Measurements from ENCODE around the gene RTF2.
A peak's percentile ranks its signal among the peaks of the same experiment; 100 is the strongest.
"Not testable (repeated sequence)": the region's sequence is repeated elsewhere in the genome, so short reads cannot be mapped to it uniquely, and the experiment has no call there.

The RTF2 gene

GRCh38 chr20:56554869-56555268, 86.4 kb downstream of the RTF2 start:
- no peak for TF ChIP-seq CTCF (IDR thresholded peaks at IDR 0.05; ENCODE audit: extremely low read depth, insufficient read depth, missing control alignments)
- in situ Hi-C loops (cut with MboI; ENCODE audit: low pct_unique_long_range_greater_than_20kb, low sequenced_read_pairs, unreplicated experiment): no loop called here
- peak; percentile 64 for DNase-seq (ENCODE audit: low spot score)

DNA sequence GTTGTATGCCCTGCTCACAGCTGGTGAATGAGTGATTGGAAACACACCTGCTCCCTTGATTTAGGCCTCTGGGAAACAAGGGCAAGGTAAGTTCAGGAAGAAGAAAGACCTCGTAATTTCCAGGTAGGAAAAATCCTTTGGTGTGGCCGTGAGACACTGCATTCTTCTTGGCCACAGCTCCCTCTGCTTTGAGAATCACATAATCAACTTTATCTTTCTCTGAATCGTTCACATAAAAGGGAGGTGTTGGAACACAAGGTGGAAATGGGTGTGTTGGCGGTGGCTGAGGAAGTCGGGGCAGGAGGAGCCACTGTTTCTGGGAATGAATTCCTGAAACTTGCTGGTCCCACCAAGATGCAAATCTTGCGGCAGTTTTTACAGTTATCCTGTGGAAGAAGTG, 90.5 kb downstream of the RTF2 start:
- TF ChIP-seq CTCF (IDR thresholded peaks at IDR 0.05; ENCODE audit: extremely low read depth, insufficient read depth, missing control alignments): no peak

GRCh38 chr20:56564526-56564925, 96.1 kb downstream of the RTF2 start:
- DNase-seq (ENCODE audit: low spot score); in situ Hi-C loops (cut with MboI; ENCODE audit: low pct_unique_long_range_greater_than_20kb, low sequenced_read_pairs, unreplicated experiment): not testable (repeated sequence)

More for the DNA sequence above, 90.5 kb downstream of the RTF2 start:
- DNase-seq (ENCODE audit: low spot score): no peak
- in situ Hi-C loops (cut with MboI; ENCODE audit: low pct_unique_long_range_greater_than_20kb, low sequenced_read_pairs, unreplicated experiment): no loop called here

GRCh38 chr20:56565511-56565910, 97.1 kb downstream of the RTF2 start:
- in situ Hi-C loops (cut with MboI; ENCODE audit: low pct_unique_long_range_greater_than_20kb, low sequenced_read_pairs, unreplicated experiment): no loop called here
- no peak for DNase-seq (ENCODE audit: low spot score)

DNA sequence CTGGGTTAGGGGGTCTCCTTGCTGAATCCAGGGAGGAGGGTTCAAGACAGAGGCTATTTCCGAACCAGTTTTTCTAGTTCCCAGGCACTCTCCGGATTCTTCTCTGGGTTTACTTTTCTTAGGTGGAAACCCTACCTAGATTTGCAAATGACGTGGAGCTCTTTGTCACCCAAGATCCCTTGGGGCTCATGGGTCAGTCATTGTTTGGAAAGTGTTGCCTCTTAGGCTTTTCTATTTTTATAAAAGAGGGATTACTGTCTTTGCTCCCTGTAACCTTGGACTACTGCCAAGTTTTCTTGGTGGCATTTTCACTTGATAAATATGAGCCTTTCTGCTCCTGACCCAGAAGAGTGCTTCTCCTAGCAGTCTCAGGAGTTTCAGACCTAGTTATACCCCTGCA, 98.2 kb downstream of the RTF2 start:
- TF ChIP-seq CTCF (IDR thresholded peaks at IDR 0.05; ENCODE audit: extremely low read depth, insufficient read depth, missing control alignments): no peak
- in situ Hi-C loops (cut with MboI; ENCODE audit: low pct_unique_long_range_greater_than_20kb, low sequenced_read_pairs, unreplicated experiment): no loop called here
- DNase-seq (ENCODE audit: low spot score): no peak

More at GRCh38 chr20:56565511-56565910, 97.1 kb downstream of the RTF2 start:
- no peak for TF ChIP-seq CTCF (IDR thresholded peaks at IDR 0.05; ENCODE audit: extremely low read depth, insufficient read depth, missing control alignments)

Measured in GM13977 (cell line).